Smooth muscle cell (in vitro differentiated cells): ENCODE data around the gene CPE. TPM values are rescaled to one million over a fixed set of nuclear protein-coding genes. Genes with fewer than 3 reads are reported as not detected.

Source experiments
- DNase-seq: peaks from one replicate; lab custom pipeline; 2025; ENCODE audit not compliant: unreplicated experiment; lab: John Stamatoyannopoulos, UW
- H2AFZ ChIP-seq: fragments of 200-600 bp; sonication (generic); 2 replicates; pipeline ENCODE4 v1.6.0; 2016; ENCODE audit warnings: antibody characterized with exemption, low read depth, mild to moderate bottlenecking
- H3F3A ChIP-seq: fragments of 200-600 bp; sonication (generic); 2 replicates; pipeline ENCODE4 v1.6.0; 2017; ENCODE audit warnings: antibody characterized with exemption, low read depth
- H3K27ac ChIP-seq: fragments of 200-600 bp; sonication (generic); 2 replicates; pipeline ENCODE4 v1.5.1; 2016; ENCODE audit warnings: low read depth, mild to moderate bottlenecking
- H3K27me3 ChIP-seq: fragments of 200-600 bp; sonication (generic); 2 replicates; pipeline ENCODE4 v1.6.1; 2016; ENCODE audit warnings: low read depth, mild to moderate bottlenecking
- H3K36me3 ChIP-seq: fragments of 200-600 bp; sonication (generic); 2 replicates; pipeline ENCODE4 v1.5.1; 2016; ENCODE audit warnings: low read depth
- H3K4me1 ChIP-seq: fragments of 200-600 bp; sonication (generic); 2 replicates; pipeline ENCODE4 v1.5.1; 2016; ENCODE audit warnings: low read depth
- H3K4me2 ChIP-seq: fragments of 200-600 bp; sonication (generic); 2 replicates; pipeline ENCODE4 v1.6.0; 2016; ENCODE audit warnings: mild to moderate bottlenecking
- H3K4me3 ChIP-seq: fragments of 200-600 bp; sonication (generic); 2 replicates; pipeline ENCODE4 v1.5.1; 2016; ENCODE audit warnings: mild to moderate bottlenecking
- H3K79me2 ChIP-seq: fragments of 200-600 bp; sonication (generic); 2 replicates; pipeline ENCODE4 v1.6.0; 2016; ENCODE audit warnings: low read depth, mild to moderate bottlenecking
- H3K9ac ChIP-seq: fragments of 200-600 bp; sonication (generic); 2 replicates; pipeline ENCODE4 v1.6.0; 2016; ENCODE audit warnings: low read depth
- H3K9me3 ChIP-seq: fragments of 200-600 bp; sonication (generic); replicated peaks from 2 replicates; pipeline ENCODE4 v1.5.1; 2016; ENCODE audit warnings: low read depth
- H4K20me1 ChIP-seq: fragments of 200-600 bp; sonication (generic); 2 replicates; pipeline ENCODE4 v1.6.0; 2016; ENCODE audit warnings: low read depth
- WGBS: methylation state at CpG from one replicate; pipeline ENCODE4 v1.1.7; 2016; ENCODE audit warnings: low lambda C conversion rate; 5-methylcytosine and 5-hydroxymethylcytosine counted together
- polyA plus RNA-seq: library from polyadenylated mRNA; unstranded; fragments of >200 nt; fragmentation: Nextera tagmentation; extraction: Ambion mirVana; gene quantifications from 2 replicates; pipeline ENCODE4 v1.2.1, GENCODE V29; 2016
- total RNA-seq: library from RNA; depleted of rRNA; stranded (reverse); fragments of >200 nt; gene quantifications from 2 replicates; pipeline ENCODE4 v1.2.3, GENCODE V29; 2014
- TF ChIP-seq, protein P1 (sequence below): fragments of 200-600 bp; sonication (generic); IDR thresholded peaks from 2 replicates; pipeline ENCODE4 v1.5.1; 2017; ENCODE audit warnings: borderline replicate concordance, mild to moderate bottlenecking, antibody characterized with exemption; ENCODE audit not compliant: insufficient read depth, poor library complexity, severe bottlenecking

Gene CPE
- total and polyA plus RNA-seq, 2 experiments from 2014 or later = 45.9 to 47.6 TPM

DNA sequence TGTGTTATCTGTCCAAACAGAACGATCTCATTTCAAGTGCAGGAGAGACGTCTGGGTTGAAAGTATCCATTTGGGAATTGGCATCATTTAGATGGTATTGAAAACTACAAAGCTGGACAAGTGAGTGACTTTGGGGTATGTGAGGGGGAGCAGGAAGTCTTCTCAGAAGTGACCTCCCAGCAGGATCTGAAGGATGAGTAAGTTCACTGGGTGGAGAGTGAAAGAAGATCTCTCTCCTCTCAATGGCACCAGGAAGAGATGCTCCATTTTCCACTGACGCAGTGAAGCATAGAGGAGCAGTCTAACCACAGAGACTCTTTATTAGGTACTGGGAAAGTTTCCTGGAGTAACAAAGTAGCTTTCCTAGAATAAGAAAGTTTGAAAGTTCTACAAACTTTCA, 161.0 kb downstream of the CPE start:
- no peaks in the 10 kb centered on the region for H3K79me2 ChIP-seq
- no peak for DNase-seq
- H3K36me3 ChIP-seq = no peaks in the 10 kb centered on the region
- no peak overlapping the region for H3K4me2 ChIP-seq
- H3K27ac ChIP-seq = no peak overlapping the region
- H2AFZ ChIP-seq = no peak overlapping the region
- WGBS = 90% methylated on average over 3 of the region's 3 CpGs
- H3F3A ChIP-seq = no peaks in the 10 kb centered on the region
- no peaks in the 10 kb centered on the region for H3K27me3 ChIP-seq
- TF ChIP-seq, protein P1, sequence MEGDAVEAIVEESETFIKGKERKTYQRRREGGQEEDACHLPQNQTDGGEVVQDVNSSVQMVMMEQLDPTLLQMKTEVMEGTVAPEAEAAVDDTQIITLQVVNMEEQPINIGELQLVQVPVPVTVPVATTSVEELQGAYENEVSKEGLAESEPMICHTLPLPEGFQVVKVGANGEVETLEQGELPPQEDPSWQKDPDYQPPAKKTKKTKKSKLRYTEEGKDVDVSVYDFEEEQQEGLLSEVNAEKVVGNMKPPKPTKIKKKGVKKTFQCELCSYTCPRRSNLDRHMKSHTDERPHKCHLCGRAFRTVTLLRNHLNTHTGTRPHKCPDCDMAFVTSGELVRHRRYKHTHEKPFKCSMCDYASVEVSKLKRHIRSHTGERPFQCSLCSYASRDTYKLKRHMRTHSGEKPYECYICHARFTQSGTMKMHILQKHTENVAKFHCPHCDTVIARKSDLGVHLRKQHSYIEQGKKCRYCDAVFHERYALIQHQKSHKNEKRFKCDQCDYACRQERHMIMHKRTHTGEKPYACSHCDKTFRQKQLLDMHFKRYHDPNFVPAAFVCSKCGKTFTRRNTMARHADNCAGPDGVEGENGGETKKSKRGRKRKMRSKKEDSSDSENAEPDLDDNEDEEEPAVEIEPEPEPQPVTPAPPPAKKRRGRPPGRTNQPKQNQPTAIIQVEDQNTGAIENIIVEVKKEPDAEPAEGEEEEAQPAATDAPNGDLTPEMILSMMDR = no peak
- no peaks in the 10 kb centered on the region for H4K20me1 ChIP-seq
- H3K4me1 ChIP-seq = no peaks in the 10 kb centered on the region
- no peak overlapping the region for H3K9ac ChIP-seq
- H3K4me3 ChIP-seq = no peak overlapping the region
- H3K9me3 ChIP-seq = no peaks in the 10 kb centered on the region

DNA sequence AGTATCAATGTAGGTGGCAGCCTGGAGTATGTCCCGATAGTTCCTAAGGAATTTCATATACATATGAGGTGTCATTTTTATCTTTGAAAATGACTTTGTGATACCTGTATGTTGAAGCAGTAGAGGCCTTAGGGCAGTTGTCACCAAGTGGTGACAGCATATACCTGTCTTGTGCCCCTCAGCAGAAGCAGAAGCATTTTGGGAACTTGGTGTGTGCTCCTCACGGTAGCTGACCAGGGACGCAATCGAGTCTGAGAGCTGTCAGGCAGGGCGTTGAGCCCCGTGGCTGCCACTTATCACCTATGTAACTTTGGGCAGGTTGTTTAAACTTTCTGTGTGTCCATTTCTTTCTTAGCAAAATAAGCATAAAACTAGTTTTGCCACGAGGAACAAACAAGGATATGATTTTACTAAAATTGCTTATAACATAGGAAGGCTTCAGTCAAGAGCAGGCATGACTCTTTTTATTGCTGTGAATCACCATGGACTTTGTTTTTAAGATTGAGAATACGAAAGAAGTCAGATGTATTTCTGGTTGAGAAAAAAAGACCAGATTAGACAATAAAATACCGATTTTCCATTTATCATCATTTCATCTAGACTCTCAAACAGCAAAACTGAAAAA, 161.5 kb downstream of the CPE start:
- Histone ChIP-seq H3K4me3 (no peak overlapping the region), H3F3A (no peaks in the 10 kb centered on the region), H3K9me3 (no peaks in the 10 kb centered on the region), H3K27ac (no peak overlapping the region), H3K27me3 (no peaks in the 10 kb centered on the region), H3K9ac (no peak overlapping the region), H4K20me1 (no peaks in the 10 kb centered on the region), H3K36me3 (no peaks in the 10 kb centered on the region), H3K79me2 (no peaks in the 10 kb centered on the region), H3K4me2 (no peak overlapping the region), H2AFZ (no peak overlapping the region), H3K4me1 (no peaks in the 10 kb centered on the region)
- TF ChIP-seq, protein P1 = no peak
- no peak for DNase-seq
- 85% methylated on average over 9 of the region's 9 CpGs for WGBS

DNA sequence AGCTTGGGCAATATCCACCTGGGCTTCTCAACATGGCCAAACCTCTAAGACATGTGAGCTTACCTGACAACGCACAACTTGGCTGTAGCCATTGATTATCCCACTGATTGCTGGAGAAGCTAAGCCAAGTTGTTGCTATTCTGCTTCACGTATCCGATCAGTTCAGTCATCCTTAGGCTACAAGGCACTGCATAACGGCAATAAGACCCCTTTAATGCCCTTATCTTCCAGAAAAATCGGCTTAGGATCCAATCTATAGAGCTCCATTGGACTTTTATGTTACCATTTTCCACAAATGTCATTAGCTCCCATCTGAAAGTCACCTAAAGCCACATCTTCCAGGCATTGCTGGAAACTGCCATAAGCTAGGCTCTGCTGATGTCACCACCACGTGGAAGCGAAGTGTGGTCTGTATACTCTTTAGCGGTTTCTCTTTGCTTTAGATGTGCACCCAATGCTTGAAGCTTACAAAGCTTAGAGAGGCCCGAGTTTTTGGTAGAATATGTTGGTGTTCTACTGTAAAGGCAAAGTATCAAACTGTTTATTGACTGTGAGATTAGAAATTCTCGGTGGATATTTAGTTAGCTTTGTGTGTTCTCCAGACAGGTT, 163.1 kb downstream of the CPE start:
- Histone ChIP-seq H3K27ac (no peak overlapping the region), H4K20me1 (no peaks in the 10 kb centered on the region), H3K4me2 (no peak overlapping the region), H3K36me3 (no peaks in the 10 kb centered on the region), H3K79me2 (no peaks in the 10 kb centered on the region), H3K9ac (no peak overlapping the region), H3F3A (no peaks in the 10 kb centered on the region), H3K27me3 (no peaks in the 10 kb centered on the region), H3K4me1 (no peaks in the 10 kb centered on the region), H3K9me3 (no peaks in the 10 kb centered on the region), H3K4me3 (no peak overlapping the region), H2AFZ (no peak overlapping the region)
- DNase-seq = no peak
- 95% methylated on average over 10 of the region's 10 CpGs for WGBS
- TF ChIP-seq, protein P1 = no peak

DNA sequence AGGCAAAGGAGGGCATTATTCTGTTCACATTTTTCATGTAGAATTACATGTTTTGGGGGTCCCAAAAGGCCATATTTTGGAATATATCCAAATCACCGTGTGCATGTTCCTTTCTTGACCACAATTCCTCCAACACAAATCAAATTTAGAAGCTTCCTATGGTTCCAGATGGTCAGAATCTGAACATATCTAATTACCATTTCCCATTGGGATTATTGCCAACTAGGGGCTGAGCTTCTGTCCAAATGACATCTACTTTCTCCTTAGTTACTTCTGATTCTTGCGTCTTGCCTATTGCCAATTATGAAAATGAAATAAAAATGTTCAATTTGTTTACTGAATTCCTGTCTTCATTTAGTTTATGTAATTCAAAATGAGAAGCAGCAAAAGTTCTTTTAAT, 163.7 kb downstream of the CPE start:
- Histone ChIP-seq H3F3A (no peaks in the 10 kb centered on the region), H3K27me3 (no peaks in the 10 kb centered on the region), H3K9ac (no peak overlapping the region), H3K79me2 (no peaks in the 10 kb centered on the region), H3K4me1 (no peaks in the 10 kb centered on the region), H2AFZ (no peak overlapping the region), H3K4me2 (no peak overlapping the region), H4K20me1 (no peaks in the 10 kb centered on the region), H3K27ac (no peak overlapping the region), H3K36me3 (no peaks in the 10 kb centered on the region), H3K4me3 (no peak overlapping the region), H3K9me3 (no peaks in the 10 kb centered on the region)
- WGBS = 89% methylated on average over 2 of the region's 2 CpGs
- DNase-seq = no peak
- TF ChIP-seq, protein P1 = no peak
